CD4-positive, CD25-positive, alpha-beta regulatory T cell (primary cell): ENCODE results near the gene MDM2. TPM values are rescaled to one million over a fixed set of nuclear protein-coding genes. Genes with fewer than 3 reads are reported as not detected.

Experiments
- ATAC-seq, 2 donors: fragments of 150-1000 bp; cut with Tn5 transposase; one replicate each; pipeline ENCODE4 v1.10.0; 2021; ENCODE audit warnings: low read depth in 2 of 2, moderate number of reproducible peaks in 2 of 2, moderate library complexity in 1 of 2
- DNase-seq, 3 donors: peaks; one replicate each; pipeline versions ENCODE4 v3.0.0 to v3.0.0-alpha.2; 2012 to 2022; ENCODE audit warnings: mixed read lengths in 1 of 3
- H3K27ac ChIP-seq: one replicate; pipeline ENCODE4 v1.7.0; 2013; ENCODE audit warnings: mild to moderate bottlenecking, low read length; ENCODE audit not compliant: insufficient read depth, poor library complexity, severe bottlenecking
- H3K27me3 ChIP-seq: one replicate; pipeline ENCODE4 v1.7.0; 2013; ENCODE audit warnings: low read length; ENCODE audit not compliant: control insufficient read depth, insufficient read depth
- H3K36me3 ChIP-seq: one replicate; pipeline ENCODE4 v1.7.0; 2013; ENCODE audit warnings: mild to moderate bottlenecking, low read length, moderate library complexity; ENCODE audit not compliant: control insufficient read depth, insufficient read depth
- H3K4me1 ChIP-seq: 2 replicates; pipeline ENCODE4 v1.7.0; 2013; ENCODE audit warnings: mild to moderate bottlenecking, low read length; ENCODE audit not compliant: insufficient read depth, control insufficient read depth, poor library complexity, severe bottlenecking
- H3K4me3 ChIP-seq: one replicate; pipeline ENCODE4 v1.7.0; 2013; ENCODE audit warnings: low read depth, mild to moderate bottlenecking, low read length, moderate library complexity
- H3K9me3 ChIP-seq, 2 experiments: 1 replicate in 1 of 2; 2 replicates in 1 of 2; pipeline ENCODE4 v1.7.0; 2013; ENCODE audit warnings: low read length in 2 of 2, mild to moderate bottlenecking in 1 of 2, moderate library complexity in 1 of 2; ENCODE audit not compliant: control insufficient read depth in 2 of 2
- H3K27ac Mint-ChIP-seq, 3 donors: one replicate each; pipeline ENCODE4 v1.8.0; 2020 to 2022; ENCODE audit warnings: mild to moderate bottlenecking in 3 of 3, mixed read lengths in 3 of 3, moderate library complexity in 2 of 3
- H3K27me3 Mint-ChIP-seq: one replicate; pipeline ENCODE4 v1.8.0; 2022; ENCODE audit warnings: mild to moderate bottlenecking, mixed read lengths
- H3K36me3 Mint-ChIP-seq: one replicate; pipeline ENCODE4 v1.8.0; 2020; ENCODE audit warnings: mixed read lengths
- H3K4me1 Mint-ChIP-seq, 4 donors: one replicate each; pipeline ENCODE4 v1.8.0; 2020 to 2022; ENCODE audit warnings: mixed read lengths in 4 of 4, mild to moderate bottlenecking in 1 of 4
- H3K4me3 Mint-ChIP-seq, 4 donors: one replicate each; pipeline ENCODE4 v1.8.0; 2020 to 2022; ENCODE audit warnings: mild to moderate bottlenecking in 4 of 4, mixed read lengths in 4 of 4, moderate library complexity in 3 of 4
- H3K9me3 Mint-ChIP-seq, 7 donors: one replicate each; pipeline ENCODE4 v1.8.0; 2020 to 2022; ENCODE audit warnings: mixed read lengths in 7 of 7, mild to moderate bottlenecking in 3 of 7, moderate library complexity in 2 of 7
- polyA plus RNA-seq, 4 donors: library from polyadenylated mRNA; unstranded; fragments of 300-500 nt; fragmentation: Illumina TruSeq; gene quantifications; one replicate each; pipeline ENCODE4 v1.2.3, GENCODE V29; 2021
- total RNA-seq: library from RNA; stranded (reverse); gene quantifications from one replicate; pipeline ENCODE4 v1.2.3, GENCODE V29; 2022

Gene MDM2
- total and polyA plus RNA-seq, 5 donors from 2014 or later = 21.8 to 101 (median 24.0) TPM

- no peak overlapping the region for H3K27ac Mint-ChIP-seq
- H3K4me3 Mint-ChIP-seq = no peak overlapping the region
- H3K4me1 Mint-ChIP-seq = peaks cover 0 to 8% (median 4%) of the 10 kb centered on the region in 4 donors
Measured at GRCh38 chr12:68864604-68865003, 56.6 kb downstream of the MDM2 start.

GRCh38 chr12:68865399-68866164 lies 57.6 kb downstream of the MDM2 start:
- no peak for ATAC-seq
- Histone ChIP-seq H3K4me3 (no peak overlapping the region), H3K27me3 (no peaks in the 10 kb centered on the region), H3K9me3 (no peaks in the 10 kb centered on the region), H3K36me3 (no peaks in the 10 kb centered on the region), H3K27ac (no peak overlapping the region), H3K4me1 (no peaks in the 10 kb centered on the region)
- no peak for DNase-seq
- no peak overlapping the region for H3K4me3 Mint-ChIP-seq
- no peak overlapping the region for H3K27ac Mint-ChIP-seq
- H3K4me1 Mint-ChIP-seq = peaks cover 0 to 8% (median 2%) of the 10 kb centered on the region in 4 donors
- no peaks in the 10 kb centered on the region for H3K36me3 Mint-ChIP-seq
- no peaks in the 10 kb centered on the region for H3K27me3 Mint-ChIP-seq
- no peaks in the 10 kb centered on the region for H3K9me3 Mint-ChIP-seq

More at GRCh38 chr12:68864604-68865003, 56.6 kb downstream of the MDM2 start:
- Histone ChIP-seq H3K9me3 (no peaks in the 10 kb centered on the region), H3K27ac (no peak overlapping the region), H3K4me3 (no peak overlapping the region), H3K36me3 (no peaks in the 10 kb centered on the region), H3K27me3 (no peaks in the 10 kb centered on the region), H3K4me1 (no peaks in the 10 kb centered on the region)
- no peaks in the 10 kb centered on the region for H3K27me3 Mint-ChIP-seq
- H3K9me3 Mint-ChIP-seq = no peaks in the 10 kb centered on the region
- no peak for ATAC-seq
- H3K36me3 Mint-ChIP-seq = no peaks in the 10 kb centered on the region
- no peak for DNase-seq

GRCh38 chr12:68866950-68867349 lies 59.0 kb downstream of the MDM2 start:
- Histone ChIP-seq H3K27ac (no peak overlapping the region), H3K4me1 (no peaks in the 10 kb centered on the region), H3K4me3 (no peak overlapping the region), H3K9me3 (no peaks in the 10 kb centered on the region), H3K27me3 (no peaks in the 10 kb centered on the region), H3K36me3 (no peaks in the 10 kb centered on the region)
- no peak for DNase-seq
- Mint-ChIP-seq H3K4me1 (peaks cover 0 to 8% (median 3%) of the 10 kb centered on the region in 4 donors), H3K27ac (no peak overlapping the region), H3K4me3 (no peak overlapping the region), H3K36me3 (peaks cover 12% of the 10 kb centered on the region), H3K9me3 (no peaks in the 10 kb centered on the region), H3K27me3 (no peaks in the 10 kb centered on the region)
- ATAC-seq = no peak

GRCh38 chr12:68867606-68868005 lies 59.6 kb downstream of the MDM2 start:
- Mint-ChIP-seq H3K4me3 (no peak overlapping the region), H3K27me3 (no peaks in the 10 kb centered on the region), H3K27ac (no peak overlapping the region), H3K9me3 (no peaks in the 10 kb centered on the region), H3K4me1 (peaks cover 0 to 8% (median 3%) of the 10 kb centered on the region in 4 donors), H3K36me3 (peaks cover 16% of the 10 kb centered on the region)
- H3K4me3 ChIP-seq = no peak overlapping the region
- H3K36me3 ChIP-seq = no peaks in the 10 kb centered on the region
- no peak for ATAC-seq
- H3K27ac ChIP-seq = no peak overlapping the region
- DNase-seq = no peak
- H3K9me3 ChIP-seq = no peaks in the 10 kb centered on the region
- no peaks in the 10 kb centered on the region for H3K27me3 ChIP-seq
- no peaks in the 10 kb centered on the region for H3K4me1 ChIP-seq

- Mint-ChIP-seq H3K4me1 (peaks cover 0 to 8% (median 3%) of the 10 kb centered on the region in 4 donors), H3K27me3 (no peaks in the 10 kb centered on the region), H3K27ac (no peak overlapping the region), H3K4me3 (no peak overlapping the region), H3K9me3 (no peaks in the 10 kb centered on the region), H3K36me3 (peaks cover 16% of the 10 kb centered on the region)
- no peaks in the 10 kb centered on the region for H3K9me3 ChIP-seq
- no peak overlapping the region for H3K27ac ChIP-seq
- no peak for ATAC-seq
- no peaks in the 10 kb centered on the region for H3K36me3 ChIP-seq
- no peak overlapping the region for H3K4me3 ChIP-seq
- H3K27me3 ChIP-seq = no peaks in the 10 kb centered on the region
- no peaks in the 10 kb centered on the region for H3K4me1 ChIP-seq
- DNase-seq = no peak
Measured at GRCh38 chr12:68868043-68868790, 60.2 kb downstream of the MDM2 start.

- no peak overlapping the region for H3K4me3 Mint-ChIP-seq
- H3K27ac Mint-ChIP-seq = no peak overlapping the region
Measured at GRCh38 chr12:68870011-68870410, 62.0 kb downstream of the MDM2 start.

GRCh38 chr12:68870443-68870842 lies 62.5 kb downstream of the MDM2 start:
- no peak overlapping the region for H3K27ac Mint-ChIP-seq

More at GRCh38 chr12:68870011-68870410, 62.0 kb downstream of the MDM2 start:
- Histone ChIP-seq H3K4me3 (no peak overlapping the region), H3K4me1 (no peaks in the 10 kb centered on the region), H3K27ac (no peak overlapping the region), H3K27me3 (no peaks in the 10 kb centered on the region), H3K36me3 (no peaks in the 10 kb centered on the region), H3K9me3 (no peaks in the 10 kb centered on the region)
- H3K27me3 Mint-ChIP-seq = no peaks in the 10 kb centered on the region
- ATAC-seq = no peak
- DNase-seq = no peak
- no peaks in the 10 kb centered on the region for H3K9me3 Mint-ChIP-seq
- H3K36me3 Mint-ChIP-seq = peaks cover 16% of the 10 kb centered on the region
- peaks cover 0 to 2% (median 0%) of the 10 kb centered on the region in 4 donors for H3K4me1 Mint-ChIP-seq

More at GRCh38 chr12:68870443-68870842, 62.5 kb downstream of the MDM2 start:
- no peaks in the 10 kb centered on the region for H3K9me3 ChIP-seq
- Mint-ChIP-seq H3K27me3 (no peaks in the 10 kb centered on the region), H3K4me1 (peaks cover 0 to 2% (median 0%) of the 10 kb centered on the region in 4 donors), H3K4me3 (no peak overlapping the region), H3K9me3 (no peaks in the 10 kb centered on the region), H3K36me3 (peaks cover 16% of the 10 kb centered on the region)
- ATAC-seq = no peak
- no peak overlapping the region for H3K27ac ChIP-seq
- H3K4me1 ChIP-seq = no peaks in the 10 kb centered on the region
- DNase-seq = no peak
- H3K4me3 ChIP-seq = no peak overlapping the region
- H3K36me3 ChIP-seq = no peaks in the 10 kb centered on the region
- no peaks in the 10 kb centered on the region for H3K27me3 ChIP-seq
